T-helper 2 cell treated with Interferon-gamma antibody and Interleukin-4, amounts not matched to agents 5 μg/mL and 100 μg/mL, for 36 hours (primary cell): ENCODE measurements around the gene ELOVL5.
"Not testable (repeated sequence)": the region's sequence is repeated elsewhere in the genome, so short reads cannot be mapped to it uniquely, and the experiment has no call there.

Source experiments
- DNase-seq: peaks from one replicate; pipeline ENCODE4 v3.0.0; 2021; ENCODE audit warnings: low spot score
- H3K27ac Mint-ChIP-seq: one replicate; pipeline ENCODE4 v1.8.0; 2021; ENCODE audit warnings: mild to moderate bottlenecking, mixed read lengths
- H3K27me3 Mint-ChIP-seq: one replicate; pipeline ENCODE4 v1.8.0; 2021; ENCODE audit warnings: low read depth, mixed read lengths
- H3K36me3 Mint-ChIP-seq: one replicate; pipeline ENCODE4 v1.8.0; 2021; ENCODE audit warnings: low read depth, mixed read lengths
- H3K4me1 Mint-ChIP-seq: one replicate; pipeline ENCODE4 v1.8.0; 2021; ENCODE audit warnings: low read depth, mixed read lengths
- H3K4me3 Mint-ChIP-seq: one replicate; pipeline ENCODE4 v1.8.0; 2022; ENCODE audit warnings: mild to moderate bottlenecking, moderate library complexity, mixed read lengths
- H3K9me3 Mint-ChIP-seq: one replicate; pipeline ENCODE4 v1.8.0; 2021; ENCODE audit warnings: mixed read lengths

ELOVL5 gene

DNA sequence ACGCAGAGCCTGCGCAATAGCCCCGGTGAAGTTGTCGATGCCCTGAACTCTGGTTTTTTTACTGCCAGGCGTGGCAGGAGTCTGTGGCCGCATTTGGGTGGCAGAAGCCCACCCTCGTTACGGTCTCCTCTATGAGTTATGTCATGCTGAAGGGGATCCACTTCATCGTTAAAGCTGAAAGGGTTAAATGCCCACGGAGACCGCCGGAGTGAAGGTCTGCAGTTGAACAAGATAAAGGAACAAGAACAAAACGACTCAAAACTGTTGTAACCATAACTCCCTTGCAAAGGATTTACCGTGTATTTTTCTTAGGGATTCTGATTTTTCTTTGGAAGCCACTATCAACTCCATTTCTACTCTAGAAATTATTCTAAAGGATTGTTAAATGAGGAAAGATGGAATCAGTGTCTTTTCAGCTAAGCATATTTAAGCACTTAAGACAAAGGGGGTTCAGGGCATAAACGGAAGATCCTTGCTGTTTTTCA is 501 bp upstream of the ELOVL5 start:
- peaks cover 25% of the 10 kb centered on the region for H3K27me3 Mint-ChIP-seq
- H3K4me3 Mint-ChIP-seq: peak overlapping the region; percentile 88
- peaks cover 24% of the 10 kb centered on the region for H3K36me3 Mint-ChIP-seq
- H3K9me3 Mint-ChIP-seq: no peaks in the 10 kb centered on the region
- peak overlapping the region; percentile 94 for H3K27ac Mint-ChIP-seq
- H3K4me1 Mint-ChIP-seq: peaks cover 39% of the 10 kb centered on the region
- DNase-seq: no peak

- H3K36me3 Mint-ChIP-seq: peaks cover 32% of the 10 kb centered on the region
- peaks cover 48% of the 10 kb centered on the region for H3K4me1 Mint-ChIP-seq
- peaks cover 15% of the 10 kb centered on the region for H3K27me3 Mint-ChIP-seq
- no peaks in the 10 kb centered on the region for H3K9me3 Mint-ChIP-seq
- H3K27ac Mint-ChIP-seq: peak overlapping the region; percentile 94
- DNase-seq: peak; percentile 58
- H3K4me3 Mint-ChIP-seq: peak overlapping the region; percentile 96
Observed at GRCh38 chr6:53347921-53348370, 804 bp downstream of the ELOVL5 start.

GRCh38 chr6:53347250-53347920 is 1.4 kb downstream of the ELOVL5 start:
- Mint-ChIP-seq H3K27me3 (peaks cover 10% of the 10 kb centered on the region), H3K36me3 (peaks cover 32% of the 10 kb centered on the region), H3K9me3 (no peaks in the 10 kb centered on the region), H3K27ac (peak overlapping the region; percentile 94), H3K4me3 (peak overlapping the region; percentile 96), H3K4me1 (peaks cover 51% of the 10 kb centered on the region)
- DNase-seq: peak; percentile 29

DNA sequence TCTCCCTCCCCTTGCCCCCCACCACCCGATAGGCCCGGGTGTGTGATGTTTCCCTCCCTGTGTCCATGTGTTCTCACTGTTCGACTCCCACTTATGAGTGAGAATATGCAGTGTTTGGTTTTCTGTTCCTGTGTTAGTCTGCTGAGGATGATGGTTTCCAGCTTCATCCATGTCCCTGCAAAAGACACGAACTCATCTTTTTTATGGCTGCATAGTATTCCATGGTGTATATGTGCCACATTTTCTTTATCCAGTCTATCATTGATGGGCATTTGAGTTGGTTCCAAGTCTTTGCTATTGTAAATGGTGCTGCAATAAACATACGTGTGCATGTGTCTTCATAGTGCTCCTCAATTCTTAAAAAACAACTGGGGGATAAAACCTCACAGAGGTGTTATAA is 2.7 kb downstream of the ELOVL5 start:
- Mint-ChIP-seq H3K4me1 (peaks cover 63% of the 10 kb centered on the region), H3K36me3 (peaks cover 36% of the 10 kb centered on the region), H3K27ac (peak overlapping the region; percentile 94), H3K4me3 (peak overlapping the region; percentile 96)
- not testable (repeated sequence) for H3K27me3 Mint-ChIP-seq, H3K9me3 Mint-ChIP-seq, DNase-seq

- DNase-seq: no peak
- Mint-ChIP-seq H3K4me1 (peaks cover 69% of the 10 kb centered on the region), H3K36me3 (peaks cover 36% of the 10 kb centered on the region), H3K27me3 (no peaks in the 10 kb centered on the region), H3K9me3 (no peaks in the 10 kb centered on the region), H3K27ac (peak overlapping the region; percentile 50), H3K4me3 (peak overlapping the region; percentile 60)
Observed at GRCh38 chr6:53344969-53345368, 3.8 kb downstream of the ELOVL5 start.

DNA sequence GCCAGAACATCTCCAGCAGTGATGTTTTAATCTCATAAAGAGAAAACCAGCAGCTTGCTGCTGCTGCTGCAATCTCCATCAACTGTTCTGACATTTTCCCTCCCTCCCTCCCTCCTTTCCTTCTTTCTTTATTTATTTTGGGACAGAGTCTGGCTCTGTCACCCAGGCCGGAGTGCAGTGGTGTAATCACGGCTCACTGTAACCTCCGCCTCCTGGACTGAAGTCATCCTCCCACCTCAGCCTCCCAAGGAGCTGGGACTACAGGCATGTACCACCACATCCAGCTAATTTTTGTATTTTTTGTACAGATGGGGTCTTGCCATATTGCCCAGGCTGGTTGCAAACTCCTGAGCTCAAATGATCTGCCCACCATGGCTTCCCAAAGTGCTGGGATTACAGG is 5.7 kb downstream of the ELOVL5 start:
- Mint-ChIP-seq H3K4me1 (peaks cover 74% of the 10 kb centered on the region), H3K27me3 (no peaks in the 10 kb centered on the region), H3K36me3 (peaks cover 38% of the 10 kb centered on the region), H3K27ac (no peak overlapping the region), H3K9me3 (no peaks in the 10 kb centered on the region), H3K4me3 (peak overlapping the region; percentile 27)
- no peak for DNase-seq

DNA sequence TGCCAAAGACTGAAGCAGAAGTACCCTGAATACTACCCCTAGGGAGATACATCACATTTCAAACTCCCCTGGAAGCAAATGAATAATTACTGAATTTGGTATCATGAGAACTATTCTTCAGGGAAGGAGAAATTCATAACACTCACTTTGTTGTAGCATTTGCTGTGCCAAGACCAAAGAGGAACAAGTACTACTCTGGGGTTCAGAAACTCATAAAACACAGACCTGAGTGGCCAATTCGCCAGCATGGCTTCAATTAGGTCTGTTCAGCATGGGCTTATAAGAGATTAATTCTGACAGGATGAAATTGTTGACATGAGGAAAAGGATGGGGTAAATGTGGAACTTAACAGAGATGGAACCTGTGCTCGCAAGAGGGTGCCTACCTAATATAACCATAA is 6.5 kb downstream of the ELOVL5 start:
- H3K4me1 Mint-ChIP-seq: peaks cover 82% of the 10 kb centered on the region
- no peak for DNase-seq
- H3K9me3 Mint-ChIP-seq: no peaks in the 10 kb centered on the region
- H3K4me3 Mint-ChIP-seq: no peak overlapping the region
- H3K27ac Mint-ChIP-seq: no peak overlapping the region
- peaks cover 40% of the 10 kb centered on the region for H3K36me3 Mint-ChIP-seq
- no peaks in the 10 kb centered on the region for H3K27me3 Mint-ChIP-seq

DNA sequence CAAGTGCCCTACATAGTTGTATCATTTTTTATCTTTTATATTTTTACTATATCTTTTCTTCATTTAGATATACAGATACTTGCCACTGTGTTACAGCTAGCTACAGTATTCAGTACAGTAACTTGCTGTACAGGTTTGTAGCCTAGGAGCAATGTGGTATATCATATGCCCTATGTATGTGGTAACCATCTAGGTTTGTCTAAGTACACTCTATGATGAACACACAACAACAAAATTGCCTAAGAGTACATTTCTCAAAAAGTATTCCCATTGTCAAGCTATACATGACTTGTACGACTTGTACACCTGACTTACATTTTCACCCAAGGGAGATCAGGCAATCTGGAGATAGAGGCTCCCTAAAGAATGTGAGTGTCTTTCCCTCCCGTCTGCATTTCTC is 8.2 kb downstream of the ELOVL5 start:
- Mint-ChIP-seq H3K4me3 (no peak overlapping the region), H3K4me1 (peaks cover 81% of the 10 kb centered on the region), H3K27me3 (no peaks in the 10 kb centered on the region), H3K36me3 (peaks cover 35% of the 10 kb centered on the region), H3K27ac (no peak overlapping the region), H3K9me3 (no peaks in the 10 kb centered on the region)
- no peak for DNase-seq

DNA sequence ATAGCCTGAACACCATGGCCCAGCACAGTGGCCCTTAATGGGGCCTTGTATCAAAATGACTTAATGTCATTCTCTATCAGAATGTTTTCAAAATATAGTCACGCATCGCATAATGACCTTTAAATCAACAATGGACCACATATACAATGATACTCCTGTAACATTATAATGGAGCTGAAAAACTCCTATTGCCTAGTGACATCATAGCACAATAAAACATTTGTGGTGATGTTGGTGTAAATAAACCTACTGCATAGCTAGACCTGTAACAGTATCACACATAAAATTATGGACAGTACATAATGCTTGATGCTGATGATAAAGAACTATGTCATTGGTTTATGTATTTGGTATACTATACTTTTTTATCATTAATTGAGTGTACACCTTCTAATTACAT is 9.3 kb downstream of the ELOVL5 start:
- no peaks in the 10 kb centered on the region for H3K27me3 Mint-ChIP-seq
- H3K27ac Mint-ChIP-seq: no peak overlapping the region
- no peaks in the 10 kb centered on the region for H3K9me3 Mint-ChIP-seq
- H3K4me3 Mint-ChIP-seq: no peak overlapping the region
- DNase-seq: no peak
- H3K4me1 Mint-ChIP-seq: peaks cover 82% of the 10 kb centered on the region
- peaks cover 33% of the 10 kb centered on the region for H3K36me3 Mint-ChIP-seq

- Mint-ChIP-seq H3K4me3 (peak overlapping the region; percentile 19), H3K27me3 (no peaks in the 10 kb centered on the region), H3K4me1 (peaks cover 77% of the 10 kb centered on the region), H3K9me3 (no peaks in the 10 kb centered on the region), H3K27ac (peak overlapping the region; percentile 39), H3K36me3 (peaks cover 25% of the 10 kb centered on the region)
- no peak for DNase-seq
Observed at GRCh38 chr6:53338304-53338703, 10.4 kb downstream of the ELOVL5 start.

DNA sequence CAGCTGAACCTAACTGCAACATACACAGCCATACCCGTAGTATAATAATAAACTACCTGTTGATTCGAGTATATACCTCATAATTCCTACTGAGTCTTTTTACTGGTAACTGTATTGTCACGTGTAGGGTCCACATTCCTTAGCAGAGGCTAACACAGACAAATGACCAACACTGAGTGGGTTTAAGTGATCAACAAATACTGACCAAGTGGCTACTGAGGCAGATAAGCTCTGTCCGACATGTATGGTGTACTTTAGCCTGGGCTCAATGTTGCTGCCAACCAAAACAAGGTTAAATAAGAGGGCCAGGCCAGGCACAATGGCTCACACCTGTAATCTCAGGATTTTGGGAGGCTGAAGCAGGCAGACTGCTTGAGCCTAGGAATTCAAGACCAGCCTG is 12.7 kb downstream of the ELOVL5 start:
- no peak for DNase-seq
- H3K4me3 Mint-ChIP-seq: peak overlapping the region; percentile 82
- H3K4me1 Mint-ChIP-seq: peaks cover 70% of the 10 kb centered on the region
- H3K27me3 Mint-ChIP-seq: no peaks in the 10 kb centered on the region
- H3K27ac Mint-ChIP-seq: peak overlapping the region; percentile 97
- H3K9me3 Mint-ChIP-seq: no peaks in the 10 kb centered on the region
- H3K36me3 Mint-ChIP-seq: peaks cover 38% of the 10 kb centered on the region

DNA sequence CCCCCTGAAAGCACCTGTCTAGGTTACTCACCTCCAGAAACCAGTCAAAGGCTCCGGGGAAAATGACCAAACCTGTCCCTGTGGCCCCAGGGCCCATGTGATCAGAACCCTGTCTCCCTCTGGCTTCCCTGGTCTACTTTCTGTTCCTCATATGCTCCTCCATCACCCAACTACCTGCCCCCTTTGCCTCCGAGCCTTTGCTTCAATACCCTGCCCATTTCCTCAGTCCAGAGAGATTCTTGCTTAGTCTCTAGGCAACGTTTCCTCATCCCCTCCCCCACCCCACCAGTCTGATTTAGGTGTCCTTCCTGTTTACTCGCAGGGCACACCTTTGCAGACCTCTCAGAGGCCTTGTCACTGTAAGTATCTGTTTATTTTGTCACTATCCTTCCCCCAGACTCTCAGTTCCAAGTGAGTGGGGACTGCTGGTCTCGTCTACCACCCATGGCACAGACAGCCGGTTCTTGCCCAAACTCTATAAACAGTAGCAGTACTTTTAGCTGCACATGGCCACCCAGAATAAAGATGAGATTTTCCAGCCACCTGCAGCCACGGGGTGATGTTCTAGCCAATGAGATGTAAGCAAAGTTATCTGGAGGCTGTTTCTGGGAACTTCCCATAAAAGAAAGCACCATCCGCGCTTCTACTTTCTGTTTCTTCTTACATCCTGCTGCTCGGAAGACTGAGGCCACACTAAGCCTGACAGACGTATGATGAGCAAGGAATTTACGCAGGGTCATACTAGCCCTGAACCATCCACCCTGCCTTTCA is 13.3 kb downstream of the ELOVL5 start:
- Mint-ChIP-seq H3K4me1 (peaks cover 66% of the 10 kb centered on the region), H3K4me3 (peak overlapping the region; percentile 82), H3K27ac (peak overlapping the region; percentile 97), H3K9me3 (no peaks in the 10 kb centered on the region), H3K36me3 (peaks cover 42% of the 10 kb centered on the region), H3K27me3 (no peaks in the 10 kb centered on the region)
- DNase-seq: peak; percentile 67

DNA sequence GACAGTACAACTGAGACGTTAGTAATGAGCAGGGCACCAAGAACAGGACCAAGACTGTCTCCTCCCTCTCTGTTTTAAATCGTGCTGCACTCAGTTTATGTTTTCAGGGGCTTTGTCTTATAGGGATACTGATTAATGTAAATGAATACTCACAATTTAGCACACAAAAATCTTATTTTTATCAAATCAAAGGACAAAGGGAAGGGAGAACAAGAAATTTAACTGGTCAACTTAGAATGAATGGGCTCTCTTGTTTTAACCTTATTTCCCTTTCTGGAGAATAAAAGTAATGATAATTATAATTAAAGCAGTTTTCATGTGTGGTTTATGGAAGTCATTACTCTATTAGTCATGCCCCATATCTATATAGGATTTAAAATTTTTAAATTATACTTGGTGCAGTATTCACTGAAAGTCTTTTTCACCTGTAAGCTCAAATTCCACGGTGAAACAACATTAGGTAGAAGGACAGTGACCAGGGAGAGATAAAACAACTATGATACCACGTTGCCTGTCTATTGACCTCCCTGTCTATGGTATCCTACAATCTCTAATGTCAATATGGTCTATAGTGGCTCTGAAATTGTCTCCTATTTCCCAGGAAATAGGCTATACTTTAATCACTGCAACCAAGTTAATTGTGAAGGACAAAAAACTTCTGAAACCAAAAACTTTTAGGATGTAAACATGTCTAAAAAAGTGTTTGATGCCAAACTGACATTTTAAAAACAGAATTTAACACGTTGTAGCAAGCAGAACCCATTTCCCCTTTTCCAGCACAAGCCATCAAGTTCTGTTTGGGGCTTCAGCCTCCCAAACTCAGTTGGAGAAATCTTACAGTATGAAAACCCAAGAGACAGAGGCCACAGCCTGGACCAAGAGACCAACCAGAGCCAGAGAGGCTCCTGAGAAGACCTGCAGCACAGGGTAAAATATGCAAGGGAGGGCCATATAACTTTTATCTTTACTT is 15.0 kb downstream of the ELOVL5 start:
- peaks cover 42% of the 10 kb centered on the region for H3K36me3 Mint-ChIP-seq
- peaks cover 61% of the 10 kb centered on the region for H3K4me1 Mint-ChIP-seq
- no peaks in the 10 kb centered on the region for H3K9me3 Mint-ChIP-seq
- peak overlapping the region; percentile 73 for H3K27ac Mint-ChIP-seq
- no peak for DNase-seq
- no peaks in the 10 kb centered on the region for H3K27me3 Mint-ChIP-seq
- peak overlapping the region; percentile 70 for H3K4me3 Mint-ChIP-seq
